Neural progenitor cell (in vitro differentiated cells): Measurements from ENCODE around the gene SKI. TPM values are rescaled to one million over a fixed set of nuclear protein-coding genes. Genes with fewer than 3 reads are reported as not detected.

Source experiments
- DNase-seq: peaks from one replicate; pipeline ENCODE4 v3.0.0-alpha.2; 2016; ENCODE audit warnings: low spot score
- H2AFZ ChIP-seq: fragments of 200-600 bp; sonication (generic); replicated peaks from 2 replicates; pipeline ENCODE4 v1.6.1; 2016; ENCODE audit warnings: antibody characterized with exemption
- H3F3A ChIP-seq: fragments of 200-600 bp; sonication (generic); 2 replicates; pipeline ENCODE4 v1.6.1; 2016; ENCODE audit warnings: antibody characterized with exemption, low read depth
- H3K27ac ChIP-seq: fragments of 200-600 bp; sonication (generic); 2 replicates; pipeline ENCODE4 v1.5.1; 2016; ENCODE audit warnings: mild to moderate bottlenecking
- H3K27me3 ChIP-seq: fragments of 200-600 bp; sonication (generic); 2 replicates; pipeline ENCODE4 v1.6.1; 2016; ENCODE audit warnings: mild to moderate bottlenecking, moderate library complexity
- H3K36me3 ChIP-seq: fragments of 200-600 bp; sonication (generic); 2 replicates; pipeline ENCODE4 v1.5.1; 2016
- H3K4me1 ChIP-seq: fragments of 200-600 bp; sonication (generic); 2 replicates; pipeline ENCODE4 v1.6.1; 2016; ENCODE audit warnings: mixed run types
- H3K4me2 ChIP-seq: fragments of 200-600 bp; sonication (generic); 2 replicates; pipeline ENCODE4 v1.6.1; 2016
- H3K4me3 ChIP-seq: fragments of 200-600 bp; sonication (generic); 2 replicates; pipeline ENCODE4 v1.5.1; 2016
- H3K79me2 ChIP-seq: fragments of 200-600 bp; sonication (generic); 2 replicates; pipeline ENCODE4 v1.6.1; 2016; ENCODE audit warnings: low read depth
- H3K9ac ChIP-seq: fragments of 200-600 bp; sonication (generic); 2 replicates; pipeline ENCODE4 v1.6.1; 2016
- H3K9me3 ChIP-seq: fragments of 200-600 bp; sonication (generic); 2 replicates; pipeline ENCODE4 v1.5.1; 2016; ENCODE audit warnings: low read depth
- H4K20me1 ChIP-seq: fragments of 200-600 bp; sonication (generic); 2 replicates; pipeline ENCODE4 v1.6.1; 2016; ENCODE audit warnings: low read depth
- H3K27ac Mint-ChIP-seq: 3 replicates; pipeline ENCODE4 v1.8.0; 2021; ENCODE audit warnings: mixed read lengths
- H3K27me3 Mint-ChIP-seq: 2 replicates; pipeline ENCODE4 v1.8.0; 2022; ENCODE audit warnings: low read depth, mild to moderate bottlenecking, inconsistent platforms, moderate library complexity, mixed read lengths; ENCODE audit not compliant: insufficient read depth
- H3K36me3 Mint-ChIP-seq: 3 replicates; pipeline ENCODE4 v1.8.0; 2021; ENCODE audit warnings: mixed read lengths
- H3K4me1 Mint-ChIP-seq: 3 replicates; pipeline ENCODE4 v1.8.0; 2021; ENCODE audit warnings: mixed read lengths
- H3K4me3 Mint-ChIP-seq: 3 replicates; pipeline ENCODE4 v1.8.0; 2021; ENCODE audit warnings: mild to moderate bottlenecking, moderate library complexity, mixed read lengths
- H3K9me3 Mint-ChIP-seq: 3 replicates; pipeline ENCODE4 v1.8.0; 2020; ENCODE audit warnings: mixed read lengths
- CTCF ChIP-seq: fragments of 200-600 bp; sonication (generic); IDR thresholded peaks from 2 replicates; pipeline ENCODE4 v1.5.1; 2017; ENCODE audit warnings: antibody characterized with exemption, mild to moderate bottlenecking
- EZH2 ChIP-seq: fragments of 200-600 bp; sonication (generic); IDR thresholded peaks from 2 replicates; pipeline ENCODE4 v1.6.1; 2017; ENCODE audit warnings: antibody characterized with exemption, mild to moderate bottlenecking, moderate library complexity
- EZH2phosphoT487 ChIP-seq: fragments of 200-600 bp; sonication (generic); IDR thresholded peaks from 2 replicates; pipeline ENCODE4 v1.6.1; 2017; ENCODE audit warnings: antibody characterized with exemption
- total RNA-seq: library from RNA; depleted of rRNA; stranded (reverse); fragments of >200 nt; gene quantifications from 2 replicates; pipeline ENCODE4 v1.2.3, GENCODE V29; 2015; ENCODE audit warnings: low replicate concordance

SKI gene
- total RNA-seq, 1 donor from 2014 or later, result 7.4 TPM

- H3K36me3 Mint-ChIP-seq, result no peaks in the 10 kb centered on the region
- peak overlapping the region; percentile 92 for H3K27ac Mint-ChIP-seq
- Histone ChIP-seq H3K4me2 (no peak overlapping the region), H4K20me1 (no peaks in the 10 kb centered on the region), H3K4me3 (no peak overlapping the region), H3K9me3 (no peaks in the 10 kb centered on the region), H3K4me1 (peaks cover 25% of the 10 kb centered on the region), H3F3A (peaks cover 16% of the 10 kb centered on the region), H3K79me2 (no peaks in the 10 kb centered on the region), H3K27ac (no peak overlapping the region), H3K36me3 (no peaks in the 10 kb centered on the region), H2AFZ (no peak overlapping the region), H3K27me3 (no peaks in the 10 kb centered on the region), H3K9ac (no peak overlapping the region)
- DNase-seq, result no peak
- H3K9me3 Mint-ChIP-seq, result no peaks in the 10 kb centered on the region
- peaks cover 25% of the 10 kb centered on the region for H3K4me1 Mint-ChIP-seq
- no peak overlapping the region for H3K4me3 Mint-ChIP-seq
- H3K27me3 Mint-ChIP-seq, result peaks cover 5% of the 10 kb centered on the region
- TF ChIP-seq CTCF, result no peak
- no peak for TF ChIP-seq EZH2
- no peak for TF ChIP-seq EZH2phosphoT487
These were observed 14.3 kb upstream of the SKI start for GRCh38 chr1:2213576-2214505.

- Histone ChIP-seq H4K20me1 (no peaks in the 10 kb centered on the region), H2AFZ (no peak overlapping the region), H3K9ac (no peak overlapping the region), H3K4me3 (no peak overlapping the region), H3K79me2 (no peaks in the 10 kb centered on the region), H3K27me3 (no peaks in the 10 kb centered on the region), H3F3A (peaks cover 16% of the 10 kb centered on the region), H3K36me3 (no peaks in the 10 kb centered on the region), H3K27ac (no peak overlapping the region), H3K9me3 (no peaks in the 10 kb centered on the region), H3K4me1 (peaks cover 22% of the 10 kb centered on the region), H3K4me2 (no peak overlapping the region)
- H3K4me3 Mint-ChIP-seq, result no peak overlapping the region
- TF ChIP-seq CTCF, result no peak
- H3K4me1 Mint-ChIP-seq, result peaks cover 21% of the 10 kb centered on the region
- H3K9me3 Mint-ChIP-seq, result no peaks in the 10 kb centered on the region
- no peaks in the 10 kb centered on the region for H3K36me3 Mint-ChIP-seq
- peaks cover 2% of the 10 kb centered on the region for H3K27me3 Mint-ChIP-seq
- no peak for DNase-seq
- no peak overlapping the region for H3K27ac Mint-ChIP-seq
These were observed 13.4 kb upstream of the SKI start for GRCh38 chr1:2214541-2215241.

GRCh38 chr1:2215329-2215728, 12.8 kb upstream of the SKI start:
- peaks cover 22% of the 10 kb centered on the region for H3K4me1 ChIP-seq
- no peaks in the 10 kb centered on the region for H3K79me2 ChIP-seq
- no peak overlapping the region for H3K4me2 ChIP-seq
- no peak overlapping the region for H3K4me3 ChIP-seq
- H3K9me3 ChIP-seq, result no peaks in the 10 kb centered on the region
- no peaks in the 10 kb centered on the region for H3K36me3 ChIP-seq
- H3K4me1 Mint-ChIP-seq, result peaks cover 17% of the 10 kb centered on the region
- no peaks in the 10 kb centered on the region for H4K20me1 ChIP-seq
- H3K9ac ChIP-seq, result no peak overlapping the region
- TF ChIP-seq EZH2 (no peak), EZH2phosphoT487 (no peak), CTCF (no peak)
- H3K36me3 Mint-ChIP-seq, result no peaks in the 10 kb centered on the region
- no peaks in the 10 kb centered on the region for H3K27me3 ChIP-seq
- no peak overlapping the region for H2AFZ ChIP-seq
- no peak overlapping the region for H3K27ac ChIP-seq
- no peak overlapping the region for H3K27ac Mint-ChIP-seq
- no peaks in the 10 kb centered on the region for H3K9me3 Mint-ChIP-seq
- peaks cover 16% of the 10 kb centered on the region for H3F3A ChIP-seq
- DNase-seq, result no peak
- no peak overlapping the region for H3K4me3 Mint-ChIP-seq
- H3K27me3 Mint-ChIP-seq, result peaks cover 2% of the 10 kb centered on the region
